Measurements from ENCODE around the gene KLF16. TPM values are rescaled to one million over a fixed set of nuclear protein-coding genes. Genes with fewer than 3 reads are reported as not detected.

The KLF16 gene
- total RNA-seq, 1 donor, result 6.9 TPM

GRCh38 chr19:1818549-1819195 lies 44.7 kb downstream of the KLF16 start:
- Histone ChIP-seq H3K4me1 (ENCODE audit: insufficient read depth, low read length) (no peaks in the 10 kb centered on the region), H3K27me3 (ENCODE audit: insufficient read depth, low read length) (no peaks in the 10 kb centered on the region), H4K20me1 (ENCODE audit: insufficient read depth, low read length) (peaks cover 19% of the 10 kb centered on the region), H3K4me2 (ENCODE audit: insufficient read depth, low read length) (no peak overlapping the region), H3K36me3 (ENCODE audit: insufficient read depth, low read length) (peaks cover 28% of the 10 kb centered on the region), H3K79me2 (ENCODE audit: insufficient read depth, low read length) (no peaks in the 10 kb centered on the region), H3K27ac (ENCODE audit: low read depth, low read length) (no peak overlapping the region), H3K4me3 (ENCODE audit: insufficient read depth, low read length) (no peak overlapping the region), H2AFZ (ENCODE audit: low read length) (no peak overlapping the region), H3K9me3 (ENCODE audit: low read depth, low read length) (no peaks in the 10 kb centered on the region)
- no peak for DNase-seq (ENCODE audit: insufficient read length, low spot score, missing footprints)
- TF ChIP-seq, protein P1, sequence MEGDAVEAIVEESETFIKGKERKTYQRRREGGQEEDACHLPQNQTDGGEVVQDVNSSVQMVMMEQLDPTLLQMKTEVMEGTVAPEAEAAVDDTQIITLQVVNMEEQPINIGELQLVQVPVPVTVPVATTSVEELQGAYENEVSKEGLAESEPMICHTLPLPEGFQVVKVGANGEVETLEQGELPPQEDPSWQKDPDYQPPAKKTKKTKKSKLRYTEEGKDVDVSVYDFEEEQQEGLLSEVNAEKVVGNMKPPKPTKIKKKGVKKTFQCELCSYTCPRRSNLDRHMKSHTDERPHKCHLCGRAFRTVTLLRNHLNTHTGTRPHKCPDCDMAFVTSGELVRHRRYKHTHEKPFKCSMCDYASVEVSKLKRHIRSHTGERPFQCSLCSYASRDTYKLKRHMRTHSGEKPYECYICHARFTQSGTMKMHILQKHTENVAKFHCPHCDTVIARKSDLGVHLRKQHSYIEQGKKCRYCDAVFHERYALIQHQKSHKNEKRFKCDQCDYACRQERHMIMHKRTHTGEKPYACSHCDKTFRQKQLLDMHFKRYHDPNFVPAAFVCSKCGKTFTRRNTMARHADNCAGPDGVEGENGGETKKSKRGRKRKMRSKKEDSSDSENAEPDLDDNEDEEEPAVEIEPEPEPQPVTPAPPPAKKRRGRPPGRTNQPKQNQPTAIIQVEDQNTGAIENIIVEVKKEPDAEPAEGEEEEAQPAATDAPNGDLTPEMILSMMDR (IDR thresholded peaks at IDR 0.05; ENCODE audit: extremely low read depth, low read depth, low read length), result no peak

DNA sequence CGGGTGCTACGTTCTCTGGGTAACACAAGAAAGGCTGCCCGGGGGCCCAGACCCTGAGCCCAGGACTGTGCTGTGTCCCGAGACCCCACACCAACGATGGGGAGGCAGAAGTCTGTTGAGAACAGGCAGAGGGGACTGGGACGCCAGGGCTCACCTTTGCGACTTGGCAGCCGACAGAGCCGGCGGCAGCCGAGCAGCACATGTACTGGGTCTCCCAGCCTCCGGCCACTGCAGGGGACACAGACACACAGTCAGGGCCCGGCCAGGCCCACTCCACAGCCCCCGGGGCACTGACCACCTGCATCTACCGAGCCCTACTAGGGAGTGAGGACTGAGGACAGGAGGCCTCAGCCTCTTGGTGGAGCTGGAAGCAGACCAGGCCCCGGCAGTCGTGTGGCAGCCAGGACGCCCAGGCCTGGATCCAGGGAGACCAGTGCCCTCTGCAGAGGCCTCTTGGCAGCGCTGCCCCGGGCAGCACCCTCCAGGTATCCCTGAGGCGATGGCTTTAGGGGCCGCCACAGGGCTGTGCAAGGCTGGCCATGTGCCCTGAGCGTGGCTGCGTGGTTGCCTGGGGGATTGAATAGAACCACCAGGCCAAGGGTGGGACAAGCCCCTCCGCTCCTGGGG lies 45.7 kb downstream of the KLF16 start:
- Histone ChIP-seq H3K4me2 (ENCODE audit: insufficient read depth, low read length) (no peak overlapping the region), H2AFZ (ENCODE audit: low read length) (no peak overlapping the region), H3K9me3 (ENCODE audit: low read depth, low read length) (no peaks in the 10 kb centered on the region), H3K27me3 (ENCODE audit: insufficient read depth, low read length) (no peaks in the 10 kb centered on the region), H4K20me1 (ENCODE audit: insufficient read depth, low read length) (peaks cover 16% of the 10 kb centered on the region), H3K36me3 (ENCODE audit: insufficient read depth, low read length) (peaks cover 28% of the 10 kb centered on the region), H3K79me2 (ENCODE audit: insufficient read depth, low read length) (no peaks in the 10 kb centered on the region), H3K4me3 (ENCODE audit: insufficient read depth, low read length) (no peak overlapping the region), H3K4me1 (ENCODE audit: insufficient read depth, low read length) (peaks cover 6% of the 10 kb centered on the region), H3K27ac (ENCODE audit: low read depth, low read length) (no peak overlapping the region)
- TF ChIP-seq, protein P1 (IDR thresholded peaks at IDR 0.05; ENCODE audit: extremely low read depth, low read depth, low read length), result no peak
- no peak for DNase-seq (ENCODE audit: insufficient read length, low spot score, missing footprints)

- no peak for DNase-seq (ENCODE audit: insufficient read length, low spot score, missing footprints)
- Histone ChIP-seq H3K79me2 (ENCODE audit: insufficient read depth, low read length) (no peaks in the 10 kb centered on the region), H4K20me1 (ENCODE audit: insufficient read depth, low read length) (peaks cover 11% of the 10 kb centered on the region), H3K27me3 (ENCODE audit: insufficient read depth, low read length) (no peaks in the 10 kb centered on the region), H3K27ac (ENCODE audit: low read depth, low read length) (no peak overlapping the region), H3K4me3 (ENCODE audit: insufficient read depth, low read length) (no peak overlapping the region), H2AFZ (ENCODE audit: low read length) (no peak overlapping the region), H3K36me3 (ENCODE audit: insufficient read depth, low read length) (peaks cover 28% of the 10 kb centered on the region), H3K9me3 (ENCODE audit: low read depth, low read length) (no peaks in the 10 kb centered on the region), H3K4me1 (ENCODE audit: insufficient read depth, low read length) (peaks cover 9% of the 10 kb centered on the region), H3K4me2 (ENCODE audit: insufficient read depth, low read length) (no peak overlapping the region)
- TF ChIP-seq, protein P1 (IDR thresholded peaks at IDR 0.05; ENCODE audit: extremely low read depth, low read depth, low read length), result no peak
Measured at GRCh38 chr19:1816530-1817298, 46.7 kb downstream of the KLF16 start.
